Activated T-helper 2 cell treated with anti-CD3 and anti-CD28 coated beads, Interferon-gamma antibody, Interleukin-2, Interleukin-4, amounts not matched to agents 10 μg/mL and 5 μg/mL and 100 μg/mL, durations not matched to agents 14 hours and 24 hours and 36 hours (primary cell): ENCODE results near the gene ZFYVE28. TPM values are rescaled to one million over a fixed set of nuclear protein-coding genes. Genes with fewer than 3 reads are reported as not detected.

Experiments
- DNase-seq: peaks from one replicate; pipeline ENCODE4 v3.0.0; 2021; ENCODE audit warnings: low spot score
- H3K27ac Mint-ChIP-seq: one replicate; pipeline ENCODE4 v1.8.0; 2021; ENCODE audit warnings: mixed read lengths
- H3K27me3 Mint-ChIP-seq: one replicate; pipeline ENCODE4 v1.8.0; 2021; ENCODE audit warnings: low read depth, mixed read lengths
- H3K36me3 Mint-ChIP-seq: one replicate; pipeline ENCODE4 v1.8.0; 2021; ENCODE audit warnings: low read depth, mixed read lengths
- H3K4me1 Mint-ChIP-seq: one replicate; pipeline ENCODE4 v1.8.0; 2021; ENCODE audit warnings: low read depth, mixed read lengths
- H3K4me3 Mint-ChIP-seq: one replicate; pipeline ENCODE4 v1.8.0; 2021; ENCODE audit warnings: low read depth, mild to moderate bottlenecking, moderate library complexity, mixed read lengths
- H3K9me3 Mint-ChIP-seq: one replicate; pipeline ENCODE4 v1.8.0; 2021; ENCODE audit warnings: mixed read lengths
- intact Hi-C: fragments of 100-400 bp; cut with micrococcal nuclease; formaldehyde crosslinking; loops from one replicate; pipeline ENCODE4 v1.15.1; 2023
- total RNA-seq: library from RNA; stranded (reverse); gene quantifications from 2 replicates; pipeline ENCODE4 v1.2.3, GENCODE V29; 2022

ZFYVE28 gene
- total RNA-seq, 1 donor from 2014 or later: 10.0 TPM

DNA sequence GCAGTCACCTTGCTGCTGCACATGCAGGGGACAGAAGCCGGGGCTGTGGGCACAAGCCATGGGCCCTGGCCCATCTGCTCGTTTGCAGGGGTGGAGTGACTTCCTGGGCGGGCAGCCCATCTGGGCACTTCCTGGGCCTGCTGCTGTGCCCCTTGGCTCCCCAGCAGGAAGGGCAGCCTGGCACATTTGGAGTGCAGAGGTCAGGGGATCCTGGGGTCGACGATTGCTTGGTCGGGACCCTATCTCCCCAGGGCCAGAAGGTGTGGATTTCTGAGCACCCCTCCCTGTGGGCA lies 145.7 kb downstream of the ZFYVE28 start:
- no peaks in the 10 kb centered on the region for H3K36me3 Mint-ChIP-seq

GRCh38 chr4:2272026-2272827 lies 146.2 kb downstream of the ZFYVE28 start:
- Mint-ChIP-seq H3K27ac (no peak overlapping the region), H3K4me3 (no peak overlapping the region), H3K36me3 (no peaks in the 10 kb centered on the region)

More for the DNA sequence above, 145.7 kb downstream of the ZFYVE28 start:
- no peak overlapping the region for H3K27ac Mint-ChIP-seq
- no peaks in the 10 kb centered on the region for H3K4me1 Mint-ChIP-seq
- no peaks in the 10 kb centered on the region for H3K27me3 Mint-ChIP-seq
- DNase-seq: no peak
- no peaks in the 10 kb centered on the region for H3K9me3 Mint-ChIP-seq
- intact Hi-C loops: no loop called here
- H3K4me3 Mint-ChIP-seq: no peak overlapping the region

GRCh38 chr4:2271279-2272025 lies 147.0 kb downstream of the ZFYVE28 start:
- Mint-ChIP-seq H3K27ac (no peak overlapping the region), H3K4me3 (no peak overlapping the region), H3K27me3 (no peaks in the 10 kb centered on the region), H3K9me3 (no peaks in the 10 kb centered on the region), H3K4me1 (no peaks in the 10 kb centered on the region), H3K36me3 (no peaks in the 10 kb centered on the region)
- DNase-seq: no peak
- intact Hi-C loops: no loop called here

More at GRCh38 chr4:2272026-2272827, 146.2 kb downstream of the ZFYVE28 start:
- Mint-ChIP-seq H3K9me3 (no peaks in the 10 kb centered on the region), H3K27me3 (no peaks in the 10 kb centered on the region), H3K4me1 (no peaks in the 10 kb centered on the region)
- DNase-seq: no peak
- intact Hi-C loops: no loop called here

- intact Hi-C loops: no loop called here
- Mint-ChIP-seq H3K36me3 (no peaks in the 10 kb centered on the region), H3K27me3 (no peaks in the 10 kb centered on the region), H3K4me3 (no peak overlapping the region), H3K4me1 (no peaks in the 10 kb centered on the region), H3K27ac (no peak overlapping the region), H3K9me3 (no peaks in the 10 kb centered on the region)
- DNase-seq: no peak
Observed at GRCh38 chr4:2270341-2271165, 147.9 kb downstream of the ZFYVE28 start.

DNA sequence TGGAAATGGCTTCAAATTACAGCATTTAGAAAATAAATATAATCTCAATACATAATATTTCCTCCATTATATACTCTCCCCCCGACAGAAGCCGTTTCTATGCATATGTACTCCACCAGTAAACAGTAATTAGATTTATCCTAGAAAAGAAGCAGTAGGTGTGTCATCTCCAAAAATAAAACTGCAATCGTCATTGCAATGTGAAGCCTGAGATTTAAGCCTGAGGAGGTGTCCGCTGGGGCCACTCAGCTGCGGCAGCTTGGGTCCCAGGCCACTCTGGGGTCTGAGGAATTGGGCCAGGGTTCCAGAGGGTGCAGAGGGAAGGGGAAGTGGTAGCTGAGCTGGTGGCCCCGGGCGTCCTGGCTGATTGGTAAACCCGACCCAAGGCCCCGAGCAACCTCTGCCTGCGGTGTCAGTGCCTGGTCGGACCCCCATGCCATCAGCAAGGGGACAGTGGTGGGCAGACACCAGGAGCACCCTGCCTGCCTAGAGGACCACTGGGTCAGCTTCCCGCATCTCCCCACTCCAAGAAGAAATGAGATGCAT lies 148.8 kb downstream of the ZFYVE28 start:
- Mint-ChIP-seq H3K9me3 (no peaks in the 10 kb centered on the region), H3K4me1 (no peaks in the 10 kb centered on the region), H3K27ac (no peak overlapping the region), H3K36me3 (no peaks in the 10 kb centered on the region), H3K4me3 (no peak overlapping the region), H3K27me3 (no peaks in the 10 kb centered on the region)
- intact Hi-C loops: no loop called here
- no peak for DNase-seq

DNA sequence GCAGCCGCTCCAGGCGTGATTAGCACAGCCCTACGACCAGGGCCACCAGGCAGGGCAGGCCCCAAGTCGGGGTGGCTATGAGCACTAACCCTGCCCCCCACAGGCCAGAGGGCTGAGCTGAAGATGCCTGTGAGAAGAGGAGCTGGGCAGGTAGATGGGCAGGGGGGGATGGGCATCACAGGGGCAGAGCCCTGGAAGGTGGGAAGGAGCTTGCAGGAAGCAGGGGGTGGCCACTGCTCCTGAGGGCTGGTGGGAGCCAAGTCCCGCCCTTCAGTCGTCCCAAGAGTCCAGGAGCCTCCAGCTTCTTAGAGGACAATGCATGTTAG lies 149.3 kb downstream of the ZFYVE28 start:
- no peak overlapping the region for H3K4me3 Mint-ChIP-seq
- H3K4me1 Mint-ChIP-seq: no peaks in the 10 kb centered on the region
- H3K9me3 Mint-ChIP-seq: no peaks in the 10 kb centered on the region
- intact Hi-C loops: no loop called here
- H3K36me3 Mint-ChIP-seq: no peaks in the 10 kb centered on the region
- no peaks in the 10 kb centered on the region for H3K27me3 Mint-ChIP-seq
- no peak for DNase-seq
- no peak overlapping the region for H3K27ac Mint-ChIP-seq

DNA sequence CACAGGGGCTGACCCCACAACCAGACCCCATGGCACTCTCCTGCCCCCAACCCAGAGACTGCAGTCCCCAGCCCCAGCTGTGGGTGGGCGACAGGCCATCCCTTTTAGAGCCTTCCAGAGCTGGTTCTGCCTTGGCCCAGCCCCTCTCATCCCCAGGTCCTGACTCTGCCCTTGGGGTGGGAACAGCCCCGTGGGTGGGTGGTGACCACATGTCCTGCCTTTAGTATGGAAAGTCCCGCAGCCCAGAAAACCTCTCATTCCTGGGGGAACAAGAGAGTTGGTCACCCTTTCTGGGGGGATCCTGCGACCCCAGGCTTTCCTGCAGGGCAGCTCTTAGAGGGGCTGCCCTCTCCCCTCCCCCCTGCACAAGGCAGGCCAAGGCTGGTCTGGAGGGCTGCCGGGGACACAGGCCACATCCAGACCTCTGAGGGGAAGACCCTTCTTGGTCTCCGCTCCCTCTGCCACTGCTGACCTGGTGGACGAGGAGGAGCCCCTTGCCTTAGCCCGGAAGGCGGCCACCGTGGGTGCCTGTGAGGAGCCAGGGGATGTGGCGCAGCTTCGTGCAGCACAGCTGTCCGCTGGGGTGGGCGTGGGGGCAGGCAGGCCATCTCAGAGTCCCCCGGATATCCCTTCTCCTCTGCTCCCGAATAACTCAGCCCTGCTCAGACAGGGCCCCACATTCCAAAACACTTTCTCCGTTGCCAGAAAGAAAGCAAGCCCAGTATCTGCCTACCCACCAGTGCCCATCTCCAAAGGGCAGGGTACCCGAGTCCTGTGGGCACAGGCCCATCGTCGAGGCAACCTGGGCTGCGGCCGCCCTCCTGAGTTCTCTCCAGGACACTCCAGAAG lies 149.9 kb downstream of the ZFYVE28 start:
- H3K4me1 Mint-ChIP-seq: no peaks in the 10 kb centered on the region
- H3K4me3 Mint-ChIP-seq: no peak overlapping the region
- H3K9me3 Mint-ChIP-seq: no peaks in the 10 kb centered on the region
- no peaks in the 10 kb centered on the region for H3K27me3 Mint-ChIP-seq
- no peak overlapping the region for H3K27ac Mint-ChIP-seq
- intact Hi-C loops: no loop called here
- H3K36me3 Mint-ChIP-seq: no peaks in the 10 kb centered on the region
- DNase-seq: no peak

GRCh38 chr4:2267841-2268240 lies 150.6 kb downstream of the ZFYVE28 start:
- no peak overlapping the region for H3K27ac Mint-ChIP-seq
- H3K4me3 Mint-ChIP-seq: no peak overlapping the region
- intact Hi-C loops: no loop called here
- no peaks in the 10 kb centered on the region for H3K36me3 Mint-ChIP-seq
- H3K4me1 Mint-ChIP-seq: no peaks in the 10 kb centered on the region
- no peak for DNase-seq
- no peaks in the 10 kb centered on the region for H3K27me3 Mint-ChIP-seq
- no peaks in the 10 kb centered on the region for H3K9me3 Mint-ChIP-seq

- intact Hi-C loops: no loop called here
Observed at GRCh38 chr4:2267320-2267811, 151.1 kb downstream of the ZFYVE28 start.

GRCh38 chr4:2266821-2267220 lies 151.6 kb downstream of the ZFYVE28 start:
- Mint-ChIP-seq H3K36me3 (no peaks in the 10 kb centered on the region), H3K27me3 (no peaks in the 10 kb centered on the region), H3K9me3 (no peaks in the 10 kb centered on the region), H3K4me1 (no peaks in the 10 kb centered on the region), H3K4me3 (no peak overlapping the region), H3K27ac (no peak overlapping the region)
- intact Hi-C loops: no loop called here
- no peak for DNase-seq

More at GRCh38 chr4:2267320-2267811, 151.1 kb downstream of the ZFYVE28 start:
- no peak overlapping the region for H3K4me3 Mint-ChIP-seq
- H3K9me3 Mint-ChIP-seq: no peaks in the 10 kb centered on the region
- no peaks in the 10 kb centered on the region for H3K4me1 Mint-ChIP-seq
- H3K36me3 Mint-ChIP-seq: no peaks in the 10 kb centered on the region
- H3K27me3 Mint-ChIP-seq: no peaks in the 10 kb centered on the region
- H3K27ac Mint-ChIP-seq: no peak overlapping the region
- DNase-seq: no peak

DNA sequence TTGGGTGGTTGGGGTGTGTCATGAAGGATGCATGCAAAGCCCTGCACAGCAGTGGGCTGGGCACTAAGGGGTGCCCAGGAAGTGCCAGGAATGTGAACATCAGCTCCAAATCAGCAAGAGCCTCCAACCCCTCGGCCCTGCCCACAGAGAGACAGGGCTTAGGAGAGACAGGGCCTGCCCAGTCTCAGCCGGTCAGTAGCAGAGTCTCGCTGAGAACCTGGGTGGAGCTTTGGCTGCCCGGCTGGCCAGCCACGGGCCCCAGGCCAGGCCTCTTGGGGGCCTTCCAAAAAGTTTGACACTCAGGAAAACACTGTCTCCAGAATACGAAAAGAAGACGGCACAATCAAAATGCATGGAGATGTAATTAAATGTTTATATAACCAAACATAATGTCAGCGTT lies 152.3 kb downstream of the ZFYVE28 start:
- Mint-ChIP-seq H3K36me3 (no peaks in the 10 kb centered on the region), H3K27ac (no peak overlapping the region), H3K27me3 (no peaks in the 10 kb centered on the region), H3K4me3 (no peak overlapping the region), H3K9me3 (no peaks in the 10 kb centered on the region), H3K4me1 (no peaks in the 10 kb centered on the region)
- intact Hi-C loops: no loop called here
- no peak for DNase-seq
